GM18909 (cell line): ENCODE data around the gene ASTN2.

Source experiments
- ATAC-seq: cut with Tn5 transposase; IDR thresholded peaks from one replicate; pipeline ENCODE4 v1.9.1; 2021; ENCODE audit warnings: mild to moderate bottlenecking; ENCODE audit not compliant: unreplicated experiment, poor library complexity

ASTN2 gene

GRCh38 chr9:116491659-116492058 is 923.2 kb downstream of the ASTN2 start:
- ATAC-seq = no peak

DNA sequence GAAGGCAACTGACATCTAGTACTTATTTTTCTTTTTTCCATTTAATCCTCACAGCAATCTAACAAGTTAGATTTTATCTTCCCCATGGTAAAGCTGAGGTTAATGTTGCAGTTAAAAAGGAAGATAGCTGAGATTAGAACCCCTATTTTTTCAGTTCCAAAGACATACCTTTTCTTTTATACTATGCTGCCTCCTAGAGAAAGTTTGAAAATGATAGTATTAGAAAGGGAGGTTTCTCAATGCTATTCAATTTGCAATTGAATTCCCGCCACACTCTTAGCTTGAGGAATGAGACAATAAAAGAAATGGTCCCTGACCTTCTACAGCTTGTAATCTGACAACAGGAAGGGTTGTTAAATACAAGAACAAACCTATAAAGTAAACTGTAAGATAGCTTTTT is 923.6 kb downstream of the ASTN2 start:
- no peak for ATAC-seq

- ATAC-seq = no peak
Observed at GRCh38 chr9:116490321-116490720, 924.5 kb downstream of the ASTN2 start.

- no peak for ATAC-seq
Observed at GRCh38 chr9:116488373-116488772, 926.5 kb downstream of the ASTN2 start.

- ATAC-seq = no peak
Observed at GRCh38 chr9:116484492-116485061, 930.3 kb downstream of the ASTN2 start.

DNA sequence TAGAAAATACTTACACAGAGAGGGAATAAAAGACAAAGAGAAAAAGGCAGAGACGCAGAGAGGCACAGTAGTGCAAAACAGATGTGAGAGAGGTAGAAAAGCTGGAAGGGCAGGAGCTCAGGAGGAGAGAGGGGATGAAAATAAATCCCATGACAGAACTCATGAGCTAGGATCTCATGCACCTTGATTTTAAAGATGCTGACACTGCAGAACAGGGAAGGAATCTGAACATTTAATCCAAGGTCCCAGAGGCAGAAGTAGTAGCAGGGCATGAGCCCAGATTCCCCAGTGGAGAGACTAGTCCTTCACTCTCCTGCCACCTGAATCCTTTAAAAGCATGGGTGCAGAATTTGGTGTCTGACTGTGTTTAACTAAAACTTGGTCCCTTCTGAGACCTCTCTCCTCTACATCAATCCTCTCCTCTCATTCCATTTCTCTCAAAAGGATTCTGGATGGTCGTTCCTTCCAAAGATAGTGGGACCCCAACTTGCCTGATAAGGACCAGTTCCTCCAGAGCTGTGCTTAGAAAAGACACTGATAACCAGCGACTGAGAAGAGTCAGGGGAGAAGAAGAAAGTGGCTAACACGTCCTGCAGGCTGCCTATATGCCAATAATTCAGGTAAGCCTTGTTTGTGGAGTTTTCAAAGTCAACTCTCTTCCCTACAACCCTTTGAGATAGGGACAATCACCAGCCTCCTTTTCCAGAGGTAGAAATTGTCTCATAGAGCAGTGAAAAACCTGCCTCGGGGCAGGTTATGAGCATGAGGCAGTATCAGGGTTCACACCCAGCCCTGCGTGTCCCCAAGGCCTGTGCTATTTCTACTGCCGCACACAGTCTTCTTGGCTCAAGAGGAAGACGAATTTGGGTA is 931.0 kb downstream of the ASTN2 start:
- no peak for ATAC-seq

GRCh38 chr9:116482740-116483139 is 932.1 kb downstream of the ASTN2 start:
- ATAC-seq = no peak

DNA sequence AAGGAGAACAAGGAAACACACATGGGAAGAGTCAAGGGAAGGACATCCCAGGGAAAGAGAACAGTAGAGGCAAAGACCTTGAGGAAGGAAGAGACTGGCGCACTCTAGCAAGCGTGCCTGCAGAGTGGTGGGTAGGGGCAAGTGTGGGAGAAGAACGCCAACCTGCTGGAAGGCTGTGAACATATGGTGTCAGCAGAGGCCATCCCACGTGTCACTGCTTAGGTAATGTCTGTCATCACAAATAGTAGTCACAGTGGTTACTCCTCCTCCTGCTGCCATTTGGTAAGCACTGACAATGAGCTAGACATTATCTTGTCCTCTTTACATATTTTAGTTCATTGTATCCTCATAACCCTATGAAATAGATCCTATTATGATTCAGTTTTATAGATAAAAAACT is 934.2 kb downstream of the ASTN2 start:
- ATAC-seq = no peak

- no peak for ATAC-seq
Observed at GRCh38 chr9:116479967-116480366, 934.9 kb downstream of the ASTN2 start.

DNA sequence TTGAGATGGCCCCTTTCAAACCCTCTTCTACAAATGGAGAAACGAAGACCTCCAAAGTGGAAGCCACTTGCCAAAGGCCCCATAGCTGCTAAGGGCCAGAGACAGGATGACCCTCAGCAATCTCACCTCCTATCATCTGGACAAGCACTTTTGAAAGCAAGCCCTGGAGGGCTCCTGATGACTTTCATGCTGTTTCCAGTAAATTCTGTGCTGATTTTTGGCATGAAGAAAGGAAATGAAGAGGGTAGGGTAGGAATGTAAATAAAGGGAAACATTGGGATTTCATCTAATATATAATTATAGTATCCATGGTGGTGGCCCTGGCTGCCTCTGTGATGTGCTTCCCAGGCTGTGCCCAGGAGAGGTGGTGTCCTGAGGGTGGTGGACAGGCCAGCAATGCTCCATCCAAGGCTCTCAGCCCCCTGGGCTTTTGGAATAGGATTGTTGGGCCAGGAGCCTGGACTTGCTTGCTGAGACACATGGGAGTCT is 935.8 kb downstream of the ASTN2 start:
- no peak for ATAC-seq

DNA sequence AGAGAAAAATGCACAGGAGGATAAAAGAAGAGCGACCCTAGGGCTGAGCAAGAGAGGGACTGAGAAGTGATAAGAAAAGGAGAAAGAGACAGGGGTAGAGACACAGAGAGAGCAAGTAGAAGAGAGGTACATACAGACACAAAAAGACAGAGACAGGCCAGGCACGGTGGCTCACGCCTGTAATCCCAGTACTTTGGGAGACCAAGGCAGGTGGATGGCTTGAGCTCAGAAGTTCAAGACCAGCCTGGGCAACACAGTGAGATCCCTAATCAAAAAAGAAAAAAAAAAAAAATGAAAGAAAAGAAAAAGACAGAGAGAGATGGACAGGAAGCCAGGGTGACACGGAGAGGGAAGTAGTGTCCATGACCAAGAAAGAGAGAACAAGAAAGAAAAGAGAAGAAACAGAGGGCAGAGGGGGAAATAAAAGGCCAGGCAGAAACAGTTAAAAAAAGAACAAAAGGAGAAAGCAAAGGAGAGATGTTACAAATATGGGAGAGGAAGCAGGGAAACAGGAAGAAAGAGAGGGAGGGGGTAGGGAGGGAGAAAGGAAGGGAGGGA is 937.2 kb downstream of the ASTN2 start:
- no peak for ATAC-seq

GRCh38 chr9:116476935-116477381 is 937.9 kb downstream of the ASTN2 start:
- ATAC-seq = no peak

GRCh38 chr9:116476002-116476401 is 938.9 kb downstream of the ASTN2 start:
- ATAC-seq = no peak

DNA sequence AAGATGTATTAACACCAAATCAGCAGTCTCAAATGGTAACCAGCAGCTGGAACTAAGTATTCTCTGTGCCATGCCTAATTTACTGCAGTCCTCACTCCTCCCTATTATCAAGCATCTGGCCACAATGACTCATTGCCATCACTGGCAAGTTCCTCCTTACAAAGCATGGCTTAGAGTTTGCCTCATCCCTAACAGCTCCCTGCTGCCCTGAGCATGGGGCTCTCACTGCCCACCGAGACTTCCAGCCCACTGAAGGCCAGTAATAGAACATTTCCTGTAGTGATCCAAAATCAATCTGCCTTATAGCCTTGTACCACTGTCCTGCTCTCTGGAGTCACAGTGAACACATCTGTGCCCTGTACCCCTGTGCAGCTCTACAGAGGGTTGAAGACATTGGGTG is 939.7 kb downstream of the ASTN2 start:
- no peak for ATAC-seq

- ATAC-seq = no peak
Observed at GRCh38 chr9:116471944-116472506, 942.8 kb downstream of the ASTN2 start.

- no peak for ATAC-seq
Observed at GRCh38 chr9:116471093-116471906, 943.6 kb downstream of the ASTN2 start.

DNA sequence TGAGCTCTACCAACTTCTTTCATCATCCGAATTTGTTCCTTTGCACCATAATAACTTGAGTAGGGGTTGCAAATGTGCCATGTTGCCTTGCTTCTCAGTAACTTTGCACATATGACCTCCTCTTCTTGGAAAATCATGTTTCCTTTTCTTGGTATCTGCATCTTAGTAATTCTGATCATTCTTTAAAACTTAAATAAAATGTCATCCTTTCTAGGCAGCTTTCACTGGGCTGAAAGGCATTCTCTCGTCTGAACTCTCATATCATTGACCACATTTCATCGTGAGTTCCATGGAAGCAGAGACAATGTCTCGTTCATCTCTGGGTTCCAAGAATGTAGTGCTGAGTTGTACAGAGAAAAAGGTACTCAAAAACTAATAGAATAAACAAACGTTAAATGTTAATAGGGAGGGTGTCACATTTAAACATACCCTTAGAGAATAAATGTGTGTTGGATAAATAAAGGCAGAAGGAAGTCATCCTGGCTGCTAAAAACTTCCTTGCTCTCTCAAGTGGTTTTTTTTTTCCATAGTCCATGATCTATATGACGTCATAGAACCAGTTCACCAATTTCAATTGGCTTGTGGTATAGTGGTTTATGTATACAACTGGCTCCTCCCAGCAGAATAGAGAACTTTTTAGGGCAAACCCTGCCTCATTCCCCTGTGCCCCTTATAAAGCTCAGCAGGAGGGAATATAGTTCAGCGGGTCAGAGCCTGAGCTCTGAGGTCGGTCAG is 945.9 kb downstream of the ASTN2 start:
- no peak for ATAC-seq

- no peak for ATAC-seq
Observed at GRCh38 chr9:116468369-116468768, 946.5 kb downstream of the ASTN2 start.

DNA sequence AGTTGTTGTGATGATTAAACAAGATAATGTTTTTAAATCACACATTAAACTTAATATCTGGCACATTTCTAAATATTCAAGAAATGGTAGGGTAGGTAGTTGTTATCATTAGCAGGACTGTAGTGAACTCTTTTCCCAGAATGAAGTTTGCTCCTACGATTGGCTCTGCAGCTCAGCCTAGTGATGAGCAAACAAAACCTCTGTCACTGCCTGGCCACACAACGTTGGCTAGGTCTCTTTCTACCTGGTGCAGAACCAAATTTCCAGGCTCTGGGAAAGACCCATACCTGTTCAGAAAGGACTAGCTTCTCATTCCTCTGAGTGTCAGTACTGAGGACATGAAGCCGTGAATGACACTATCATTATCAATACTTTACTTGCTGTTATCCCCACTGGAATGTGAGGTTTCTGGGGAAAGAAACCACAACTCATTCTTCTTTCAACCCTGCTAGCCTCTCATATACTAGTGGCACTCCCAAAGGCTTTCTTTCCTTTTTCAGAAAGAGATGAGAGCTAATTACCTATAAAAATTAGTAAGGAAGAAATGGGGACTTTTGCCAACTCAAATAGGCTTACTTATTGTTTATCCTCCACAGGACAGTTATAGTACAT is 947.0 kb downstream of the ASTN2 start:
- ATAC-seq = no peak
